CD14-positive monocyte (primary cell): Measurements from ENCODE around the gene FAM13A. TPM values are rescaled to one million over a fixed set of nuclear protein-coding genes. Genes with fewer than 3 reads are reported as not detected.

Source experiments
- DNase-seq, 3 donors: peaks; one replicate each; pipeline ENCODE4 v3.0.0-alpha.2; 2011 to 2022
- H2AFZ ChIP-seq: 2 replicates; pipeline ENCODE4 v1.6.0; 2012; ENCODE audit warnings: mild to moderate bottlenecking, low read depth, low read length, inconsistent platforms; ENCODE audit not compliant: insufficient read depth, poor library complexity, severe bottlenecking
- H3K27ac ChIP-seq, 2 donors: 1 replicate in 1 of 2; 2 replicates in 1 of 2; pipeline ENCODE4 v1.5.1; 2012 to 2013; ENCODE audit warnings: low read length in 2 of 2, control low read depth in 1 of 2, inconsistent platforms in 1 of 2, low read depth in 1 of 2, mild to moderate bottlenecking in 1 of 2
- H3K27me3 ChIP-seq, 2 donors: one replicate each; pipeline versions ENCODE4 v1.6.0 to v1.6.1; 2011 to 2013; ENCODE audit warnings: low read length in 2 of 2; ENCODE audit not compliant: control insufficient read depth in 2 of 2, insufficient read depth in 2 of 2
- H3K36me3 ChIP-seq, 2 donors: replicated peaks in 1 of 2; 1 replicate in 1 of 2; 2 replicates in 1 of 2; pipeline versions ENCODE4 v1.5.1 to v1.6.1; 2012 to 2013; ENCODE audit warnings: low read length in 2 of 2, control low read depth in 1 of 2, inconsistent platforms in 1 of 2, mild to moderate bottlenecking in 1 of 2; ENCODE audit not compliant: insufficient read depth in 2 of 2, control insufficient read depth in 1 of 2
- H3K4me1 ChIP-seq, 2 donors: 1 replicate in 1 of 2; 2 replicates in 1 of 2; pipeline versions ENCODE4 v1.5.1 to v1.6.1; 2012 to 2013; ENCODE audit warnings: low read length in 2 of 2, control low read depth in 1 of 2, inconsistent platforms in 1 of 2, mild to moderate bottlenecking in 1 of 2, moderate library complexity in 1 of 2; ENCODE audit not compliant: insufficient read depth in 2 of 2, control insufficient read depth in 1 of 2
- H3K4me2 ChIP-seq: replicated peaks from 2 replicates; pipeline ENCODE3; 2012; ENCODE audit warnings: low read length, moderate library complexity, mild to moderate bottlenecking; ENCODE audit not compliant: poor library complexity, severe bottlenecking; ENCODE audit errors: extremely low read depth
- H3K4me3 ChIP-seq, 3 experiments: fragments of 200-600 bp in 1 of 3; sonication (generic) in 1 of 3; replicated peaks in 1 of 3; 1 replicate in 2 of 3; 2 replicates in 1 of 3; pipeline ENCODE4 v1.5.1; 2011 to 2013; ENCODE audit warnings: low read length in 3 of 3, mild to moderate bottlenecking in 3 of 3, control low read depth in 2 of 3, low read depth in 2 of 3, inconsistent platforms in 1 of 3, moderate library complexity in 1 of 3
- H3K79me2 ChIP-seq: 2 replicates; pipeline ENCODE4 v1.6.0; 2012; ENCODE audit warnings: mild to moderate bottlenecking, control low read depth, inconsistent platforms, low read length, moderate library complexity; ENCODE audit not compliant: insufficient read depth
- H3K9ac ChIP-seq: 2 replicates; pipeline ENCODE4 v1.6.0; 2017; ENCODE audit warnings: low read length, mild to moderate bottlenecking; ENCODE audit not compliant: insufficient read depth, poor library complexity, severe bottlenecking
- H3K9me3 ChIP-seq, 2 donors: replicated peaks in 1 of 2; 1 replicate in 1 of 2; 2 replicates in 1 of 2; pipeline versions ENCODE4 v1.5.1 to v1.6.1; 2012 to 2013; ENCODE audit warnings: low read length in 2 of 2, control low read depth in 1 of 2; ENCODE audit not compliant: control insufficient read depth in 1 of 2, insufficient read depth in 1 of 2
- H4K20me1 ChIP-seq: 2 replicates; pipeline ENCODE4 v1.6.0; 2012; ENCODE audit warnings: mild to moderate bottlenecking, low read length, control low read depth, moderate library complexity; ENCODE audit not compliant: insufficient read depth
- H3K27ac Mint-ChIP-seq, 7 donors: one replicate each; pipeline ENCODE4 v1.8.0; 2020; ENCODE audit warnings: mild to moderate bottlenecking in 7 of 7, mixed read lengths in 7 of 7, moderate library complexity in 6 of 7, inconsistent platforms in 2 of 7
- H3K27me3 Mint-ChIP-seq, 3 donors: one replicate each; pipeline ENCODE4 v1.8.0; 2021 to 2022; ENCODE audit warnings: low read depth in 3 of 3, mild to moderate bottlenecking in 3 of 3, mixed read lengths in 3 of 3, moderate library complexity in 3 of 3, inconsistent platforms in 1 of 3
- H3K36me3 Mint-ChIP-seq, 2 donors: one replicate each; pipeline ENCODE4 v1.8.0; 2020; ENCODE audit warnings: mixed read lengths in 2 of 2, inconsistent platforms in 1 of 2, mild to moderate bottlenecking in 1 of 2
- H3K4me1 Mint-ChIP-seq: one replicate; pipeline ENCODE4 v1.8.0; 2020; ENCODE audit warnings: mild to moderate bottlenecking, mixed read lengths
- H3K4me3 Mint-ChIP-seq, 2 donors: one replicate each; pipeline ENCODE4 v1.8.0; 2020; ENCODE audit warnings: mild to moderate bottlenecking in 2 of 2, mixed read lengths in 2 of 2, moderate library complexity in 1 of 2
- H3K9me3 Mint-ChIP-seq, 7 donors: one replicate each; pipeline ENCODE4 v1.8.0; 2020 to 2022; ENCODE audit warnings: mixed read lengths in 7 of 7, mild to moderate bottlenecking in 6 of 7, moderate library complexity in 6 of 7, inconsistent platforms in 2 of 7
- CTCF ChIP-seq: fragments of 200-600 bp; IDR thresholded peaks from one replicate; pipeline ENCODE4 v1.8.0; 2022; ENCODE audit warnings: antibody characterized with exemption, mild to moderate bottlenecking
- WGBS: methylation state at CpG from one replicate; pipeline ENCODE4 v1.1.5; 2013; ENCODE audit warnings: missing lambda C conversion rate; ENCODE audit not compliant: insufficient coverage; 5-methylcytosine and 5-hydroxymethylcytosine counted together
- intact Hi-C, 2 donors: fragments of 100-400 bp; cut with micrococcal nuclease; formaldehyde crosslinking; loops; one replicate each; pipeline versions ENCODE4 v1.15.0 to v1.15.1; 2023
- polyA plus RNA-seq, 3 donors: library from polyadenylated mRNA; depleted of rRNA in 1 of 3; unstranded in 2 of 3; stranded (reverse) in 1 of 3; fragments of 300-500 nt in 2 of 3; fragments of >200 nt in 1 of 3; fragmentation: Illumina TruSeq in 2 of 3; gene quantifications; 1 replicate in 2 of 3; 2 replicates in 1 of 3; pipeline ENCODE4 v1.2.3, GENCODE V29; 2012 to 2021

The FAM13A gene
- polyA plus RNA-seq, 3 donors = 5.3 to 20.0 (median 6.5) TPM

GRCh38 chr4:88846206-88846790 is 210.7 kb downstream of the FAM13A start:
- no CpG with 5 or more reads among the region's 4 CpGs for WGBS
- H3K4me1 Mint-ChIP-seq = peaks cover 25% of the 10 kb centered on the region
- H3K27me3 ChIP-seq = no peaks in the 10 kb centered on the region
- H3K36me3 ChIP-seq = no peaks in the 10 kb centered on the region
- H3K79me2 ChIP-seq = no peaks in the 10 kb centered on the region
- TF ChIP-seq CTCF = no peak
- H3K4me2 ChIP-seq = no peak overlapping the region
- H3K4me1 ChIP-seq = peaks cover 0 to 10% of the 10 kb centered on the region in 2 donors
- H3K27ac Mint-ChIP-seq = peak overlapping the region in 1 of 7 donors; percentile 59
- H3K4me3 Mint-ChIP-seq = no peak overlapping the region
- no peak overlapping the region for H3K27ac ChIP-seq
- H3K27me3 Mint-ChIP-seq = no peaks in the 10 kb centered on the region
- H3K9me3 ChIP-seq = no peaks in the 10 kb centered on the region
- no peak overlapping the region for H2AFZ ChIP-seq
- no peak overlapping the region for H3K4me3 ChIP-seq
- peaks cover 0 to 1% (median 0%) of the 10 kb centered on the region in 7 donors for H3K9me3 Mint-ChIP-seq
- no peak overlapping the region for H3K9ac ChIP-seq
- no peaks in the 10 kb centered on the region for H4K20me1 ChIP-seq
- no peak for DNase-seq
- H3K36me3 Mint-ChIP-seq = no peaks in the 10 kb centered on the region
- intact Hi-C loops = no loop called here

GRCh38 chr4:88843067-88843685 is 213.8 kb downstream of the FAM13A start:
- no peaks in the 10 kb centered on the region for H3K27me3 Mint-ChIP-seq
- intact Hi-C loops = no loop called here
- no peak overlapping the region for H3K27ac Mint-ChIP-seq
- H3K4me3 Mint-ChIP-seq = no peak overlapping the region
- Histone ChIP-seq H3K27ac (no peak overlapping the region), H3K4me1 (peaks cover 0 to 10% of the 10 kb centered on the region in 2 donors), H3K4me3 (no peak overlapping the region), H3K9me3 (no peaks in the 10 kb centered on the region), H3K27me3 (no peaks in the 10 kb centered on the region), H3K9ac (no peak overlapping the region), H3K4me2 (no peak overlapping the region), H3K36me3 (no peaks in the 10 kb centered on the region), H4K20me1 (no peaks in the 10 kb centered on the region), H3K79me2 (no peaks in the 10 kb centered on the region), H2AFZ (peak overlapping the region; percentile 51)
- no CpG with 5 or more reads among the region's 8 CpGs for WGBS
- DNase-seq = no peak
- peaks cover 23% of the 10 kb centered on the region for H3K4me1 Mint-ChIP-seq
- TF ChIP-seq CTCF = no peak
- H3K36me3 Mint-ChIP-seq = no peaks in the 10 kb centered on the region
- no peaks in the 10 kb centered on the region for H3K9me3 Mint-ChIP-seq
